DMS 273 treated with DMSO at 0.1 percent for 48 hours (cell line): ENCODE results near the gene MATCAP1.

Experiments
- DNase-seq: peaks from one replicate; lab custom pipeline; 2025; lab: John Stamatoyannopoulos, UW

The MATCAP1 gene

GRCh38 chr16:67183627-67184452 lies at the start of gene MATCAP1:
Gene MATCAP1, minus strand, starts transcription at chr16:67183963. Its CDS starts 3,353 bp downstream, at chr16:67180610.
- peak; percentile 97 for DNase-seq

GRCh38 chr16:67230809-67231660 lies 47.3 kb upstream of the MATCAP1 start:
- no peak for DNase-seq

GRCh38 chr16:67229906-67230808 lies 46.4 kb upstream of the MATCAP1 start:
- no peak for DNase-seq

- DNase-seq = no peak
These were observed 45.1 kb upstream of the MATCAP1 start for GRCh38 chr16:67228905-67229304.

GRCh38 chr16:67228034-67228785 lies 44.4 kb upstream of the MATCAP1 start:
- no peak for DNase-seq

- no peak for DNase-seq
These were observed 43.8 kb upstream of the MATCAP1 start for GRCh38 chr16:67227567-67227921.

- peak; percentile 96 for DNase-seq
These were observed 43.2 kb upstream of the MATCAP1 start, which contains the start of gene TMEM208 for GRCh38 chr16:67226804-67227566. Gene TMEM208, plus strand, starts transcription at chr16:67227130. Its CDS starts 89 bp downstream, at chr16:67227219.

- DNase-seq = no peak
These were observed 42.6 kb upstream of the MATCAP1 start for GRCh38 chr16:67226295-67226803.

- DNase-seq = no peak
These were observed 40.2 kb upstream of the MATCAP1 start for GRCh38 chr16:67223992-67224391.

- no peak for DNase-seq
These were observed 33.1 kb upstream of the MATCAP1 start for GRCh38 chr16:67216612-67217490.

GRCh38 chr16:67215706-67216105 lies 31.9 kb upstream of the MATCAP1 start:
- DNase-seq = no peak

GRCh38 chr16:67213197-67214019 lies 29.6 kb upstream of the MATCAP1 start:
- no peak for DNase-seq

- no peak for DNase-seq
These were observed 29.0 kb upstream of the MATCAP1 start for GRCh38 chr16:67212766-67213165.

- no peak for DNase-seq
These were observed 27.9 kb upstream of the MATCAP1 start for GRCh38 chr16:67211674-67212073.

- DNase-seq = no peak
These were observed 26.5 kb upstream of the MATCAP1 start for GRCh38 chr16:67210069-67210937.

- DNase-seq = no peak
These were observed 25.8 kb upstream of the MATCAP1 start for GRCh38 chr16:67209565-67209964.
